HCT116 (cell line): ENCODE measurements around the gene F7. TPM values are rescaled to one million over a fixed set of nuclear protein-coding genes. Genes with fewer than 3 reads are reported as not detected.

Experiments
- ATAC-seq: fragments of 200-7000 bp; cut with Tn5 transposase; 2 replicates; pipeline ENCODE4 v1.9.1; 2020; ENCODE audit warnings: mild to moderate bottlenecking, moderate library complexity
- BruUV-seq: library from RNA; stranded (reverse); fragments of 400-500 nt; replicated peaks from 2 replicates; lab custom pipeline; 2021; lab: Mats Ljungman, UMichigan
- CTCF ChIA-PET: fragments of 300-600 bp; sonication (Branson Sonifier 250); formaldehyde crosslinking; loops from one replicate; lab custom pipeline; 2021; ENCODE audit warnings: antibody characterized with exemption; lab: Charles Lee
- POLR2A ChIA-PET: fragments of 300-600, 350-600 bp; sonication (Branson Sonifier 250); formaldehyde crosslinking; loops from one replicate; lab custom pipeline; 2021; ENCODE audit warnings: antibody characterized with exemption; lab: Charles Lee
- RAD21 ChIA-PET, 2 experiments: fragments of 300-600 bp; sonication (Branson Sonifier 250); formaldehyde crosslinking; loops; one replicate each; lab custom pipeline; 2023; ENCODE audit warnings: low total read pairs in 2 of 2; ENCODE audit not compliant: uncharacterized antibody in 2 of 2, unreplicated experiment in 2 of 2, low non-redundant PET in 1 of 2; lab: Charles Lee
- DNase-seq: peaks from one replicate; pipeline ENCODE4 v3.0.0-alpha.2; 2010; ENCODE audit warnings: low read depth, low spot score
- H2AFZ ChIP-seq: fragments of 200-600 bp; shearing (Covaris generic), sonication (generic); 2 replicates; pipeline ENCODE4 v1.6.1; 2017; ENCODE audit warnings: low read depth, mixed run types, mixed read lengths, antibody characterized with exemption, low read length; ENCODE audit not compliant: poor library complexity, severe bottlenecking
- H3K27ac ChIP-seq: 2 replicates; pipeline ENCODE4 v1.5.1; 2012; ENCODE audit warnings: low read depth, low read length
- H3K27me3 ChIP-seq: fragments of 200-600 bp; sonication (generic); 2 replicates; pipeline ENCODE4 v1.6.1; 2016; ENCODE audit warnings: mixed run types, low read length, mixed read lengths; ENCODE audit not compliant: insufficient read depth
- H3K36me3 ChIP-seq, 2 experiments: fragments of 200-500 bp in 1 of 2; fragments of 200-600 bp in 1 of 2; sonication (Bioruptor generic) in 1 of 2; sonication (generic) in 1 of 2; 2 replicates each; pipeline versions ENCODE4 v1.5.1 to v1.6.1; 2014 to 2016; ENCODE audit warnings: low read length in 2 of 2, inconsistent platforms in 1 of 2, mixed read lengths in 1 of 2, mixed run types in 1 of 2; ENCODE audit not compliant: insufficient read depth in 2 of 2, control insufficient read depth in 1 of 2
- H3K4me1 ChIP-seq, 2 experiments: fragments of 200-600 bp in 1 of 2; sonication (generic) in 1 of 2; 2 replicates each; pipeline versions ENCODE4 v1.5.1 to v1.6.1; 2012 to 2017; ENCODE audit warnings: low read length in 2 of 2, inconsistent platforms in 1 of 2, mild to moderate bottlenecking in 1 of 2, mixed read lengths in 1 of 2, mixed run types in 1 of 2, moderate library complexity in 1 of 2; ENCODE audit not compliant: insufficient read depth in 2 of 2, control insufficient read depth in 1 of 2
- H3K4me2 ChIP-seq: fragments of 200-600 bp; sonication (generic); 2 replicates; pipeline ENCODE4 v1.6.1; 2017; ENCODE audit warnings: mixed run types, low read length, mixed read lengths
- H3K4me3 ChIP-seq, 2 experiments: fragments of 200-600 bp in 1 of 2; sonication (generic) in 1 of 2; replicated peaks in 1 of 2; 2 replicates each; pipeline ENCODE4 v1.5.1; 2011 to 2016; ENCODE audit warnings: low read length in 2 of 2, control low read depth in 1 of 2, low read depth in 1 of 2, mild to moderate bottlenecking in 1 of 2, mixed read lengths in 1 of 2, mixed run types in 1 of 2
- H3K79me2 ChIP-seq: fragments of 200-600 bp; sonication (generic); 2 replicates; pipeline ENCODE4 v1.6.1; 2017; ENCODE audit warnings: mild to moderate bottlenecking, mixed run types, low read length, moderate library complexity, mixed read lengths; ENCODE audit not compliant: insufficient read depth
- H3K9ac ChIP-seq: fragments of 200-600 bp; sonication (generic); 2 replicates; pipeline ENCODE4 v1.6.1; 2016; ENCODE audit warnings: low read length, mixed read lengths
- H3K9me2 ChIP-seq: fragments of 200-600 bp; sonication (generic), shearing (Covaris generic); 2 replicates; pipeline ENCODE4 v1.6.1; 2017; ENCODE audit warnings: mixed run types, mild to moderate bottlenecking, moderate library complexity; ENCODE audit not compliant: insufficient read depth
- H3K9me3 ChIP-seq, 2 experiments: fragments of 200-500 bp in 1 of 2; fragments of 200-600 bp in 1 of 2; sonication (Bioruptor generic) in 1 of 2; sonication (generic) in 1 of 2; 2 replicates each; pipeline ENCODE4 v1.6.1; 2014 to 2017; ENCODE audit warnings: low read length in 2 of 2, mixed read lengths in 2 of 2, inconsistent platforms in 1 of 2, low read depth in 1 of 2, mild to moderate bottlenecking in 1 of 2, mixed run types in 1 of 2, moderate library complexity in 1 of 2; ENCODE audit not compliant: control insufficient read depth in 1 of 2, insufficient read depth in 1 of 2
- H4K20me1 ChIP-seq: fragments of 200-600 bp; sonication (generic), shearing (Covaris generic); 2 replicates; pipeline ENCODE4 v1.6.1; 2017; ENCODE audit warnings: mixed run types, mild to moderate bottlenecking, moderate library complexity; ENCODE audit not compliant: insufficient read depth
- CEBPB ChIP-seq: IDR thresholded peaks from 2 replicates; pipeline ENCODE4 v1.6.1; 2012; ENCODE audit warnings: low read depth
- EGR1 ChIP-seq: IDR thresholded peaks from 2 replicates; pipeline ENCODE4 v1.6.1; 2012; ENCODE audit warnings: low read depth
- ELF1 ChIP-seq: IDR thresholded peaks from 2 replicates; pipeline ENCODE4 v1.6.1; 2012; ENCODE audit warnings: low read depth, borderline replicate concordance
- EZH2 ChIP-seq: fragments of 200-600 bp; sonication (generic); IDR thresholded peaks from 2 replicates; pipeline ENCODE4 v1.6.1; 2017; ENCODE audit warnings: antibody characterized with exemption, mixed run types
- JUND ChIP-seq: IDR thresholded peaks from 2 replicates; pipeline ENCODE4 v1.6.1; 2012
- RAD21 ChIP-seq: IDR thresholded peaks from 2 replicates; pipeline ENCODE4 v1.6.1; 2012; ENCODE audit warnings: low read depth, mild to moderate bottlenecking
- SP1 ChIP-seq: IDR thresholded peaks from 2 replicates; pipeline ENCODE4 v1.6.1; 2012; ENCODE audit warnings: low read depth
- SRF ChIP-seq: IDR thresholded peaks from 2 replicates; pipeline ENCODE4 v1.6.1; 2012; ENCODE audit warnings: low read depth
- TCF7L2 ChIP-seq: IDR thresholded peaks from 2 replicates; pipeline ENCODE4 v1.7.0; 2011; ENCODE audit warnings: borderline replicate concordance, inconsistent platforms; ENCODE audit not compliant: insufficient read depth, insufficient read length; ENCODE audit errors: extremely low read depth
- YY1 ChIP-seq: IDR thresholded peaks from 2 replicates; pipeline ENCODE4 v1.6.1; 2011; ENCODE audit warnings: low read length, low read depth, moderate library complexity, mild to moderate bottlenecking; ENCODE audit not compliant: insufficient replicate concordance; ENCODE audit errors: extremely low read depth
- ZFX ChIP-seq: fragments of 450-650 bp; IDR thresholded peaks from 2 replicates; pipeline ENCODE4 v1.6.1; 2017
- ZNF274 ChIP-seq: fragments of 200-500 bp; sonication (Bioruptor generic); IDR thresholded peaks from 2 replicates; pipeline ENCODE4 v1.6.1; 2014; ENCODE audit warnings: mild to moderate bottlenecking, low read depth, low read length, inconsistent platforms
- intact Hi-C: fragments of 100-400 bp; cut with micrococcal nuclease; formaldehyde crosslinking; loops from 2 replicates; pipeline ENCODE4 v1.10.0; 2022
- total RNA-seq: library from RNA; stranded (reverse); gene quantifications from one replicate; pipeline ENCODE4 v1.2.1, GENCODE V29; 2021; ENCODE audit not compliant: unreplicated experiment
- TF ChIP-seq, protein P1 (sequence below): IDR thresholded peaks from 2 replicates; pipeline ENCODE4 v1.6.1; 2012
- TF ChIP-seq, protein P2 (sequence below): IDR thresholded peaks from 2 replicates; pipeline ENCODE4 v1.6.1; 2012; ENCODE audit warnings: low read depth
- TF ChIP-seq, protein P3 (sequence below), 3 experiments: fragments of 200-600 bp in 1 of 3; sonication (generic) in 1 of 3; IDR thresholded peaks in 2 of 3; conservative IDR thresholded peaks in 1 of 3; 2 replicates each; pipeline ENCODE4 v1.5.1; 2012 to 2017; ENCODE audit warnings: low read depth in 2 of 3, low read length in 2 of 3, antibody characterized with exemption in 1 of 3, borderline replicate concordance in 1 of 3, control low read depth in 1 of 3, mild to moderate bottlenecking in 1 of 3, mixed read lengths in 1 of 3, mixed run types in 1 of 3, moderate library complexity in 1 of 3; ENCODE audit not compliant: insufficient read depth in 1 of 3
- TF ChIP-seq, protein P4 (sequence below): IDR thresholded peaks from 2 replicates; pipeline ENCODE4 v1.6.1; 2011; ENCODE audit warnings: mild to moderate bottlenecking, low read length, moderate library complexity; ENCODE audit not compliant: insufficient replicate concordance; ENCODE audit errors: extremely low read depth
- TF ChIP-seq, protein P5 (sequence below): IDR thresholded peaks from 2 replicates; pipeline ENCODE4 v1.6.1; 2012

Gene F7
- total RNA-seq, 1 experiment from 2014 or later, result not detected

DNA sequence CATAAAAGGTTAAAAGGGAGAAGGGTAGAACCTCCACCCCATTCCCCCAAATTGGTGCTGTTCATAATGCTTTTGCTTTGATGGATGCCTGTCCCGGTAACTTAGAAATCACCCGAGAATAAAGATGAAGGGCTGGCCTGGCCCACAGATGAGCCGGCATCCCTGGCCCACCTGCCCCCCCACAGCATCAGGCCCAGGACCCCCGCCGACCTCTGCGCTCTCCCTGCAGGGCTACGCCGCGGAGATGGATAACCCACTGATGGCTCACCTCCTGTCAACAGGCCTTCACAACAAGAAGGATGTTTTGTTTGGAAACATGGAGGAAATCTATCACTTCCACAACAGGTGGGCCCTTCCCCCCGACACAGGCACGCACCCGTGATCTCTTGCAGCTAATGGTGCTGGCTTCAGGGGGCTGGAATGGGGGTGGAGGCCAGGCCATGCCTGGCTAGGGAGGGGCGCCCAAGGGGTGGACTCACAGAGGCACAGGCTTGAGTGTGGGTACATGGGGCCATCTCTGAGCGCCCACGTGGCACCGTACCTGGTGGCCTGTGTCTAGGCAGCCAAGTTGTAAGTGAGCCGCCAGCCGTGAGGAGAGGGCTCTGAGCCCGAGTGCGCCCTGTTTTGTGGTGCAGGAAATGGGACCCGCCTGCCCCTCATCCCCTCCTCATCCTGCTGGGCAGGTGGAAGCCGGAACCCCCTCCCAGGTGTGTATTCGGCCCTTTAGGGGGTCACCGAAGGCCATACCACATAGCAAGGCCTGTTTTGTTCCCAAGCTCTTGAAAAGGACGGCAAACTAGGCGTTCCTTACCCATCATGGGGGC lies 23.2 kb upstream of the F7 start:
- no peaks in the 10 kb centered on the region for H3K36me3 ChIP-seq
- TF ChIP-seq RAD21 (no peak), ELF1 (no peak), ZNF274 (no peak), JUND (no peak), YY1 (no peak), SRF (no peak), SP1 (no peak), TCF7L2 (no peak), CEBPB (no peak), EZH2 (no peak), ZFX (no peak), EGR1 (no peak)
- TF ChIP-seq, protein P1, sequence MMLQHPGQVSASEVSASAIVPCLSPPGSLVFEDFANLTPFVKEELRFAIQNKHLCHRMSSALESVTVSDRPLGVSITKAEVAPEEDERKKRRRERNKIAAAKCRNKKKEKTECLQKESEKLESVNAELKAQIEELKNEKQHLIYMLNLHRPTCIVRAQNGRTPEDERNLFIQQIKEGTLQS, result no peak
- TF ChIP-seq, protein P2, sequence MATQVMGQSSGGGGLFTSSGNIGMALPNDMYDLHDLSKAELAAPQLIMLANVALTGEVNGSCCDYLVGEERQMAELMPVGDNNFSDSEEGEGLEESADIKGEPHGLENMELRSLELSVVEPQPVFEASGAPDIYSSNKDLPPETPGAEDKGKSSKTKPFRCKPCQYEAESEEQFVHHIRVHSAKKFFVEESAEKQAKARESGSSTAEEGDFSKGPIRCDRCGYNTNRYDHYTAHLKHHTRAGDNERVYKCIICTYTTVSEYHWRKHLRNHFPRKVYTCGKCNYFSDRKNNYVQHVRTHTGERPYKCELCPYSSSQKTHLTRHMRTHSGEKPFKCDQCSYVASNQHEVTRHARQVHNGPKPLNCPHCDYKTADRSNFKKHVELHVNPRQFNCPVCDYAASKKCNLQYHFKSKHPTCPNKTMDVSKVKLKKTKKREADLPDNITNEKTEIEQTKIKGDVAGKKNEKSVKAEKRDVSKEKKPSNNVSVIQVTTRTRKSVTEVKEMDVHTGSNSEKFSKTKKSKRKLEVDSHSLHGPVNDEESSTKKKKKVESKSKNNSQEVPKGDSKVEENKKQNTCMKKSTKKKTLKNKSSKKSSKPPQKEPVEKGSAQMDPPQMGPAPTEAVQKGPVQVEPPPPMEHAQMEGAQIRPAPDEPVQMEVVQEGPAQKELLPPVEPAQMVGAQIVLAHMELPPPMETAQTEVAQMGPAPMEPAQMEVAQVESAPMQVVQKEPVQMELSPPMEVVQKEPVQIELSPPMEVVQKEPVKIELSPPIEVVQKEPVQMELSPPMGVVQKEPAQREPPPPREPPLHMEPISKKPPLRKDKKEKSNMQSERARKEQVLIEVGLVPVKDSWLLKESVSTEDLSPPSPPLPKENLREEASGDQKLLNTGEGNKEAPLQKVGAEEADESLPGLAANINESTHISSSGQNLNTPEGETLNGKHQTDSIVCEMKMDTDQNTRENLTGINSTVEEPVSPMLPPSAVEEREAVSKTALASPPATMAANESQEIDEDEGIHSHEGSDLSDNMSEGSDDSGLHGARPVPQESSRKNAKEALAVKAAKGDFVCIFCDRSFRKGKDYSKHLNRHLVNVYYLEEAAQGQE, result no peak
- TF ChIP-seq, protein P3, sequence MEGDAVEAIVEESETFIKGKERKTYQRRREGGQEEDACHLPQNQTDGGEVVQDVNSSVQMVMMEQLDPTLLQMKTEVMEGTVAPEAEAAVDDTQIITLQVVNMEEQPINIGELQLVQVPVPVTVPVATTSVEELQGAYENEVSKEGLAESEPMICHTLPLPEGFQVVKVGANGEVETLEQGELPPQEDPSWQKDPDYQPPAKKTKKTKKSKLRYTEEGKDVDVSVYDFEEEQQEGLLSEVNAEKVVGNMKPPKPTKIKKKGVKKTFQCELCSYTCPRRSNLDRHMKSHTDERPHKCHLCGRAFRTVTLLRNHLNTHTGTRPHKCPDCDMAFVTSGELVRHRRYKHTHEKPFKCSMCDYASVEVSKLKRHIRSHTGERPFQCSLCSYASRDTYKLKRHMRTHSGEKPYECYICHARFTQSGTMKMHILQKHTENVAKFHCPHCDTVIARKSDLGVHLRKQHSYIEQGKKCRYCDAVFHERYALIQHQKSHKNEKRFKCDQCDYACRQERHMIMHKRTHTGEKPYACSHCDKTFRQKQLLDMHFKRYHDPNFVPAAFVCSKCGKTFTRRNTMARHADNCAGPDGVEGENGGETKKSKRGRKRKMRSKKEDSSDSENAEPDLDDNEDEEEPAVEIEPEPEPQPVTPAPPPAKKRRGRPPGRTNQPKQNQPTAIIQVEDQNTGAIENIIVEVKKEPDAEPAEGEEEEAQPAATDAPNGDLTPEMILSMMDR (IDR thresholded peaks at IDR 0.05 in 2 of 3, conservative IDR thresholded peaks at IDR 0.05 in 1 of 3; ENCODE audit: borderline replicate concordance in 1 of 3, insufficient read depth in 1 of 3, low read depth in 2 of 3, low read length in 2 of 3), result no peak
- TF ChIP-seq, protein P4, sequence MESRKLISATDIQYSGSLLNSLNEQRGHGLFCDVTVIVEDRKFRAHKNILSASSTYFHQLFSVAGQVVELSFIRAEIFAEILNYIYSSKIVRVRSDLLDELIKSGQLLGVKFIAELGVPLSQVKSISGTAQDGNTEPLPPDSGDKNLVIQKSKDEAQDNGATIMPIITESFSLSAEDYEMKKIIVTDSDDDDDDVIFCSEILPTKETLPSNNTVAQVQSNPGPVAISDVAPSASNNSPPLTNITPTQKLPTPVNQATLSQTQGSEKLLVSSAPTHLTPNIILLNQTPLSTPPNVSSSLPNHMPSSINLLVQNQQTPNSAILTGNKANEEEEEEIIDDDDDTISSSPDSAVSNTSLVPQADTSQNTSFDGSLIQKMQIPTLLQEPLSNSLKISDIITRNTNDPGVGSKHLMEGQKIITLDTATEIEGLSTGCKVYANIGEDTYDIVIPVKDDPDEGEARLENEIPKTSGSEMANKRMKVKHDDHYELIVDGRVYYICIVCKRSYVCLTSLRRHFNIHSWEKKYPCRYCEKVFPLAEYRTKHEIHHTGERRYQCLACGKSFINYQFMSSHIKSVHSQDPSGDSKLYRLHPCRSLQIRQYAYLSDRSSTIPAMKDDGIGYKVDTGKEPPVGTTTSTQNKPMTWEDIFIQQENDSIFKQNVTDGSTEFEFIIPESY, result no peak
- TF ChIP-seq, protein P5, sequence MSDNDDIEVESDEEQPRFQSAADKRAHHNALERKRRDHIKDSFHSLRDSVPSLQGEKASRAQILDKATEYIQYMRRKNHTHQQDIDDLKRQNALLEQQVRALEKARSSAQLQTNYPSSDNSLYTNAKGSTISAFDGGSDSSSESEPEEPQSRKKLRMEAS, result no peak
- H3K9me2 ChIP-seq, result no peaks in the 10 kb centered on the region
- BruUV-seq, result no TSS peak
- ChIA-PET POLR2A (no interaction called here), RAD21 (no interaction called here), CTCF (no interaction called here)
- no peaks in the 10 kb centered on the region for H3K27me3 ChIP-seq
- DNase-seq (no peak), ATAC-seq (no peak)
- H3K4me2 ChIP-seq, result no peak overlapping the region
- H2AFZ ChIP-seq, result no peak overlapping the region
- no peak overlapping the region for H3K4me3 ChIP-seq
- H4K20me1 ChIP-seq, result no peaks in the 10 kb centered on the region
- no peaks in the 10 kb centered on the region for H3K9me3 ChIP-seq
- H3K79me2 ChIP-seq, result no peaks in the 10 kb centered on the region
- H3K27ac ChIP-seq, result no peak overlapping the region
- intact Hi-C loops, result loop anchor here (10.0 kb wide), 1 partner anchor 72 kb away; the partner anchor contains the start of gene PROZ
- H3K4me1 ChIP-seq, result peaks cover 7 to 11% of the 10 kb centered on the region in 2 experiments; a peak in 3 of 4 replicates
- H3K9ac ChIP-seq, result no peak overlapping the region
